ENCODE measurements around the gene USP8. TPM values are rescaled to one million over a fixed set of nuclear protein-coding genes. Genes with fewer than 3 reads are reported as not detected.
"Not testable (repeated sequence)": the region's sequence is repeated elsewhere in the genome, so short reads cannot be mapped to it uniquely, and the experiment has no call there.

USP8 gene
- total RNA-seq, 4 donors from 2014 or later = 34.8 to 67.0 (median 44.7) TPM

- TF ChIP-seq, protein P1, sequence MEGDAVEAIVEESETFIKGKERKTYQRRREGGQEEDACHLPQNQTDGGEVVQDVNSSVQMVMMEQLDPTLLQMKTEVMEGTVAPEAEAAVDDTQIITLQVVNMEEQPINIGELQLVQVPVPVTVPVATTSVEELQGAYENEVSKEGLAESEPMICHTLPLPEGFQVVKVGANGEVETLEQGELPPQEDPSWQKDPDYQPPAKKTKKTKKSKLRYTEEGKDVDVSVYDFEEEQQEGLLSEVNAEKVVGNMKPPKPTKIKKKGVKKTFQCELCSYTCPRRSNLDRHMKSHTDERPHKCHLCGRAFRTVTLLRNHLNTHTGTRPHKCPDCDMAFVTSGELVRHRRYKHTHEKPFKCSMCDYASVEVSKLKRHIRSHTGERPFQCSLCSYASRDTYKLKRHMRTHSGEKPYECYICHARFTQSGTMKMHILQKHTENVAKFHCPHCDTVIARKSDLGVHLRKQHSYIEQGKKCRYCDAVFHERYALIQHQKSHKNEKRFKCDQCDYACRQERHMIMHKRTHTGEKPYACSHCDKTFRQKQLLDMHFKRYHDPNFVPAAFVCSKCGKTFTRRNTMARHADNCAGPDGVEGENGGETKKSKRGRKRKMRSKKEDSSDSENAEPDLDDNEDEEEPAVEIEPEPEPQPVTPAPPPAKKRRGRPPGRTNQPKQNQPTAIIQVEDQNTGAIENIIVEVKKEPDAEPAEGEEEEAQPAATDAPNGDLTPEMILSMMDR (IDR thresholded peaks at IDR 0.05) = no peak
- TF ChIP-seq POLR2A (IDR thresholded peaks at IDR 0.05) = no peak
- no peak for DNase-seq (ENCODE audit: low spot score in 2 of 2)
- intact Hi-C loops (cut with DNase I; ENCODE audit: low total_unique reads) = no loop called here
- no peak overlapping the region for H3K4me3 ChIP-seq (ENCODE audit: low read depth, poor library complexity, severe bottlenecking)
Observed at GRCh38 chr15:50487287-50487686, 63.1 kb downstream of the USP8 start.

- no peak for DNase-seq (ENCODE audit: low spot score in 2 of 2)
- WGBS, 2 donors = 93 to 98% methylated on average over 3 of the region's 3 CpGs
- TF ChIP-seq POLR2A (IDR thresholded peaks at IDR 0.05) = no peak
- TF ChIP-seq, protein P1 (IDR thresholded peaks at IDR 0.05) = no peak
- no peak overlapping the region for H3K4me3 ChIP-seq (ENCODE audit: low read depth, poor library complexity, severe bottlenecking)
- intact Hi-C loops (cut with DNase I; ENCODE audit: low total_unique reads) = no loop called here
Observed at GRCh38 chr15:50493625-50494024, 69.4 kb downstream of the USP8 start.

DNA sequence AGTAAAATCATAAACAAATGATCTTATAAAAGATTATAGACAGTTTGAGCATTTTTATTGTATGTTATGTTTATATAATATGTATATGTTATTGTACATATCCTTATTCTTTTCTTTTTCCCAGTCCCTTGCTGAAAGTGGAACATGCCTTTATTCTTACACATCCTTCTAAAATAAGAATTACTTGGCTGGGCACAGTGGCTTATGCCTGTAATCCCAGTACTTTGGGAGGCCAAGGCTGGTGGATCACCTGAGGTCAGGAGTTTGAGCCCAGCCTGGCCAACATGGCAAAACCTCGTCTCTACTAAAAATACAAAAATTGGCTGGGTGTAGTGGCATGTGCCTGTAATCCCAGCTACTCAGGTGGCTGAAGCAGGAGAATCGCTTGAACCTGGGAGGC lies 70.3 kb downstream of the USP8 start:
- DNase-seq (ENCODE audit: low spot score in 2 of 2); intact Hi-C loops (cut with DNase I; ENCODE audit: low total_unique reads); H3K4me3 ChIP-seq (ENCODE audit: low read depth, poor library complexity, severe bottlenecking): not testable (repeated sequence)
- 88 to 94% methylated on average over 2 of the region's 2 CpGs for WGBS, 2 donors

- WGBS, 2 donors = 94 to 95% methylated on average over 2 of the region's 2 CpGs
- intact Hi-C loops (cut with DNase I; ENCODE audit: low total_unique reads) = no loop called here
- no peak overlapping the region for H3K4me3 ChIP-seq (ENCODE audit: low read depth, poor library complexity, severe bottlenecking)
- no peak for DNase-seq (ENCODE audit: low spot score in 2 of 2)
- TF ChIP-seq, protein P1 (IDR thresholded peaks at IDR 0.05) = no peak
- TF ChIP-seq POLR2A (IDR thresholded peaks at IDR 0.05) = no peak
Observed at GRCh38 chr15:50496692-50497091, 72.5 kb downstream of the USP8 start.

- H3K4me3 ChIP-seq (ENCODE audit: low read depth, poor library complexity, severe bottlenecking) = no peak overlapping the region
- intact Hi-C loops (cut with DNase I; ENCODE audit: low total_unique reads) = no loop called here
- 54 to 57% methylated on average over 3 of the region's 3 CpGs for WGBS, 2 donors
- TF ChIP-seq, protein P1 (IDR thresholded peaks at IDR 0.05) = no peak
- no peak for TF ChIP-seq POLR2A (IDR thresholded peaks at IDR 0.05)
- no peak for DNase-seq (ENCODE audit: low spot score in 2 of 2)
Observed at GRCh38 chr15:50500352-50500751, 76.1 kb downstream of the USP8 start.

DNA sequence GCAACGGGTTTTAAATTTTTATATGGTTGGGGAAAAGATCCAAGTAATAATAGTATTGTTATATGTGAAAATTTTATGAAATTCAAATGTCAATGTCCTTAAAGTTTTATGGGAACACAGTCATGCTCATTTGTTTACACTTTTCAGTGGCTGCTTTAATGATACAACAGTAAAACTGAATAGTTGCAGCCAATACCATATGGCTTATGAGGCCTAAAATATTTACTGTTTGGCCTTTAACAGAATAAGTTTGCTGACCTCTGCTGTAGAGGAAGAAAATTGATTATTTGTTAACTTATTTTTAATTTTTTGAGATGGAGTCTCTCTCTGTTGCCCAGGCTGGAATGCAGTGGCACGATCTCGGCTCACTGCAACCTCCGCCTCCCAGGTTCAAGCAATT lies 77.6 kb downstream of the USP8 start:
- intact Hi-C loops (cut with DNase I; ENCODE audit: low total_unique reads) = no loop called here

More for the DNA sequence above, 77.6 kb downstream of the USP8 start:
- no peak overlapping the region for H3K4me3 ChIP-seq (ENCODE audit: low read depth, poor library complexity, severe bottlenecking)
- WGBS, 2 donors = 94 to 98% methylated on average over 4 of the region's 4 CpGs
- DNase-seq (ENCODE audit: low spot score in 2 of 2) = no peak
- TF ChIP-seq POLR2A (IDR thresholded peaks at IDR 0.05) = no peak
- TF ChIP-seq, protein P1 (IDR thresholded peaks at IDR 0.05) = no peak

Measured in lower leg skin (tissue), 4 donors.